ENCODE results near the gene HSD17B4. TPM values are rescaled to one million over a fixed set of nuclear protein-coding genes. Genes with fewer than 3 reads are reported as not detected.

The HSD17B4 gene
- total RNA-seq, 1 experiment from 2014 or later, result 142 TPM

DNA sequence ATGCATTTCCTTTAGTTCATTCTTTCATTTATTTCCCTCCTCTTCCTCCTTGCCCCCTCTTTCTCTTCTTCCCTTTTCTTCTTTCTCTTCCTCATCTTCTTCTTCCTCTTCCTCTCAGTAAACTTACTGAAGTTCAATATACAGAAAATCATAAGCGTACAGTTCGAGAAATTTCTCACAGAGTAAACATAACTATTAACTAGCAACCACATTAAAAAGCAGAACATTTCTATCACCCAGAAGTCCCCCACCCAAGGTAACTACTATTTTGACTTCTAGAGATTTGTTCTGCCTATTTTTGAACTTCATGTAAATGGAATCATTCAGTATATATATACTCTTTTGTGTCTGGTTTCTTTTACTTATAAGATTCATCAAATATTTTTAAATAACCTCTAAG lies 48.3 kb upstream of the HSD17B4 start:
- intact Hi-C loops (cut with micrococcal nuclease), result no loop called here
- TF ChIP-seq CBX3 (IDR thresholded peaks at IDR 0.05; ENCODE audit: low read depth) (no peak), ZNF274 (IDR thresholded peaks at IDR 0.05; ENCODE audit: low read depth, low read length) (no peak), ATF3 (IDR thresholded peaks at IDR 0.05) (no peak), EGR1 (IDR thresholded peaks at IDR 0.05; ENCODE audit: low read depth) (no peak), RAD21 (IDR thresholded peaks at IDR 0.05; ENCODE audit: low read depth) (no peak), JUND (IDR thresholded peaks at IDR 0.05) (no peak), POLR2AphosphoS5 (IDR thresholded peaks at IDR 0.05; ENCODE audit: low read depth, low read length) (no peak), EZH2phosphoT487 (IDR thresholded peaks at IDR 0.05; ENCODE audit: borderline replicate concordance) (no peak), SP1 (IDR thresholded peaks at IDR 0.05; ENCODE audit: low read depth) (no peak)
- TF ChIP-seq, protein P1, sequence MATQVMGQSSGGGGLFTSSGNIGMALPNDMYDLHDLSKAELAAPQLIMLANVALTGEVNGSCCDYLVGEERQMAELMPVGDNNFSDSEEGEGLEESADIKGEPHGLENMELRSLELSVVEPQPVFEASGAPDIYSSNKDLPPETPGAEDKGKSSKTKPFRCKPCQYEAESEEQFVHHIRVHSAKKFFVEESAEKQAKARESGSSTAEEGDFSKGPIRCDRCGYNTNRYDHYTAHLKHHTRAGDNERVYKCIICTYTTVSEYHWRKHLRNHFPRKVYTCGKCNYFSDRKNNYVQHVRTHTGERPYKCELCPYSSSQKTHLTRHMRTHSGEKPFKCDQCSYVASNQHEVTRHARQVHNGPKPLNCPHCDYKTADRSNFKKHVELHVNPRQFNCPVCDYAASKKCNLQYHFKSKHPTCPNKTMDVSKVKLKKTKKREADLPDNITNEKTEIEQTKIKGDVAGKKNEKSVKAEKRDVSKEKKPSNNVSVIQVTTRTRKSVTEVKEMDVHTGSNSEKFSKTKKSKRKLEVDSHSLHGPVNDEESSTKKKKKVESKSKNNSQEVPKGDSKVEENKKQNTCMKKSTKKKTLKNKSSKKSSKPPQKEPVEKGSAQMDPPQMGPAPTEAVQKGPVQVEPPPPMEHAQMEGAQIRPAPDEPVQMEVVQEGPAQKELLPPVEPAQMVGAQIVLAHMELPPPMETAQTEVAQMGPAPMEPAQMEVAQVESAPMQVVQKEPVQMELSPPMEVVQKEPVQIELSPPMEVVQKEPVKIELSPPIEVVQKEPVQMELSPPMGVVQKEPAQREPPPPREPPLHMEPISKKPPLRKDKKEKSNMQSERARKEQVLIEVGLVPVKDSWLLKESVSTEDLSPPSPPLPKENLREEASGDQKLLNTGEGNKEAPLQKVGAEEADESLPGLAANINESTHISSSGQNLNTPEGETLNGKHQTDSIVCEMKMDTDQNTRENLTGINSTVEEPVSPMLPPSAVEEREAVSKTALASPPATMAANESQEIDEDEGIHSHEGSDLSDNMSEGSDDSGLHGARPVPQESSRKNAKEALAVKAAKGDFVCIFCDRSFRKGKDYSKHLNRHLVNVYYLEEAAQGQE (IDR thresholded peaks at IDR 0.05; ENCODE audit: low read depth), result no peak
- TF ChIP-seq, protein P2, sequence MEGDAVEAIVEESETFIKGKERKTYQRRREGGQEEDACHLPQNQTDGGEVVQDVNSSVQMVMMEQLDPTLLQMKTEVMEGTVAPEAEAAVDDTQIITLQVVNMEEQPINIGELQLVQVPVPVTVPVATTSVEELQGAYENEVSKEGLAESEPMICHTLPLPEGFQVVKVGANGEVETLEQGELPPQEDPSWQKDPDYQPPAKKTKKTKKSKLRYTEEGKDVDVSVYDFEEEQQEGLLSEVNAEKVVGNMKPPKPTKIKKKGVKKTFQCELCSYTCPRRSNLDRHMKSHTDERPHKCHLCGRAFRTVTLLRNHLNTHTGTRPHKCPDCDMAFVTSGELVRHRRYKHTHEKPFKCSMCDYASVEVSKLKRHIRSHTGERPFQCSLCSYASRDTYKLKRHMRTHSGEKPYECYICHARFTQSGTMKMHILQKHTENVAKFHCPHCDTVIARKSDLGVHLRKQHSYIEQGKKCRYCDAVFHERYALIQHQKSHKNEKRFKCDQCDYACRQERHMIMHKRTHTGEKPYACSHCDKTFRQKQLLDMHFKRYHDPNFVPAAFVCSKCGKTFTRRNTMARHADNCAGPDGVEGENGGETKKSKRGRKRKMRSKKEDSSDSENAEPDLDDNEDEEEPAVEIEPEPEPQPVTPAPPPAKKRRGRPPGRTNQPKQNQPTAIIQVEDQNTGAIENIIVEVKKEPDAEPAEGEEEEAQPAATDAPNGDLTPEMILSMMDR (IDR thresholded peaks at IDR 0.05 in 2 of 3, conservative IDR thresholded peaks at IDR 0.05 in 1 of 3; ENCODE audit: borderline replicate concordance in 1 of 3, insufficient read depth in 1 of 3, low read depth in 2 of 3, low read length in 2 of 3), result no peak
- H3K36me3 ChIP-seq (ENCODE audit: control insufficient read depth in 1 of 2, insufficient read depth in 2 of 2, low read length in 2 of 2), result no peaks in the 10 kb centered on the region
- ATAC-seq (no peak), DNase-seq (ENCODE audit: low read depth, low spot score) (no peak)
- H2AFZ ChIP-seq (ENCODE audit: low read depth, low read length, poor library complexity, severe bottlenecking), result no peak overlapping the region
- H3K9ac ChIP-seq (ENCODE audit: low read length), result no peak overlapping the region
- H3K9me3 ChIP-seq (ENCODE audit: control insufficient read depth in 1 of 2, insufficient read depth in 1 of 2, low read depth in 1 of 2, low read length in 2 of 2), result no peaks in the 10 kb centered on the region
- H4K20me1 ChIP-seq (ENCODE audit: insufficient read depth), result no peaks in the 10 kb centered on the region
- no peaks in the 10 kb centered on the region for H3K4me1 ChIP-seq (ENCODE audit: control insufficient read depth in 1 of 2, insufficient read depth in 2 of 2, low read length in 2 of 2)
- CTCF ChIA-PET, result no interaction called here
- no peaks in the 10 kb centered on the region for H3K79me2 ChIP-seq (ENCODE audit: insufficient read depth, low read length)
- H3K27me3 ChIP-seq (ENCODE audit: insufficient read depth, low read length), result no peaks in the 10 kb centered on the region
- RAD21 ChIA-PET (ENCODE audit: low non-redundant PET in 1 of 2, low total read pairs in 2 of 2, uncharacterized antibody in 2 of 2, unreplicated experiment in 2 of 2), result no interaction called here
- H3K4me2 ChIP-seq (ENCODE audit: low read length), result no peak overlapping the region
- no TSS peak for BruUV-seq (replicated peaks)
- H3K4me3 ChIP-seq (replicated peaks in 1 of 2; ENCODE audit: low read depth in 1 of 2, low read length in 2 of 2), result no peak overlapping the region
- POLR2A ChIA-PET, result no interaction called here
- no peak overlapping the region for H3K27ac ChIP-seq (ENCODE audit: low read depth, low read length)
- H3K9me2 ChIP-seq (ENCODE audit: insufficient read depth), result no peaks in the 10 kb centered on the region

All from HCT116 (cell line).